HEK293 (cell line): ENCODE measurements around the gene SERPINA3.

ENCODE experiments used
- CTCF ChIA-PET: fragments of 350-600 bp; formaldehyde crosslinking; extraction: SDS; loops from one replicate; lab custom pipeline; 2021; ENCODE audit warnings: antibody characterized with exemption; lab: Yijun Ruan, JAX
- POLR2A ChIA-PET: fragments of 300-600 bp; formaldehyde crosslinking; extraction: SDS; loops from one replicate; lab custom pipeline; 2020; ENCODE audit warnings: antibody characterized with exemption, inconsistent platforms; lab: Yijun Ruan, JAX
- H3K27ac ChIP-seq: fragments of 200-500 bp; sonication (Bioruptor generic); 2 replicates; pipeline ENCODE4 v1.5.1; 2014; ENCODE audit warnings: low read depth, low read length, control low read depth, inconsistent platforms; ENCODE audit errors: extremely low read depth
- H3K36me3 ChIP-seq, 2 experiments: fragments of 200-500 bp in 1 of 2; sonication (Bioruptor generic) in 1 of 2; 1 replicate in 1 of 2; 2 replicates in 1 of 2; pipeline ENCODE4 v1.5.1; 2014 to 2017; ENCODE audit warnings: inconsistent platforms in 2 of 2, low read length in 2 of 2; ENCODE audit not compliant: control insufficient read depth in 2 of 2, insufficient read depth in 1 of 2
- H3K4me1 ChIP-seq: fragments of 200-500 bp; sonication (Bioruptor generic); 2 replicates; pipeline ENCODE4 v1.5.1; 2014; ENCODE audit warnings: mild to moderate bottlenecking, low read length, inconsistent platforms; ENCODE audit not compliant: control insufficient read depth, insufficient read depth
- H3K4me3 ChIP-seq: 2 replicates; pipeline ENCODE4 v1.5.1; 2011; ENCODE audit warnings: low read depth, mild to moderate bottlenecking, control low read depth, low read length, moderate library complexity
- H3K9me3 ChIP-seq: fragments of 200-500 bp; sonication (Bioruptor generic); 2 replicates; pipeline ENCODE4 v1.5.1; 2014; ENCODE audit warnings: low read depth, low read length, inconsistent platforms; ENCODE audit not compliant: control insufficient read depth, insufficient read depth
- BCL11B ChIP-seq: fragments of 450-650 bp; formaldehyde crosslinking; IDR thresholded peaks from 2 replicates; pipeline ENCODE4 v1.5.1; 2016; ENCODE audit warnings: low read depth, missing biosample characterization, missing genetic modification characterization
- KLF17 ChIP-seq: fragments of 450-650 bp; formaldehyde crosslinking; IDR thresholded peaks from 2 replicates; pipeline ENCODE4 v1.5.1; 2016; ENCODE audit warnings: missing biosample characterization, missing genetic modification characterization
- MZF1 ChIP-seq: fragments of 450-650 bp; formaldehyde crosslinking; IDR thresholded peaks from 2 replicates; pipeline ENCODE4 v1.5.1; 2017; ENCODE audit warnings: missing biosample characterization, missing genetic modification characterization, borderline replicate concordance
- REPIN1 ChIP-seq: fragments of 450-650 bp; formaldehyde crosslinking; IDR thresholded peaks from 2 replicates; pipeline ENCODE4 v1.5.1; 2017; ENCODE audit warnings: missing biosample characterization, missing genetic modification characterization, low read depth
- ZBTB8A ChIP-seq: fragments of 450-650 bp; formaldehyde crosslinking; IDR thresholded peaks from 2 replicates; pipeline ENCODE4 v1.5.1; 2016; ENCODE audit warnings: missing biosample characterization, missing genetic modification characterization
- ZEB2 ChIP-seq: fragments of 450-650 bp; formaldehyde crosslinking; IDR thresholded peaks from 2 replicates; pipeline ENCODE4 v1.5.1; 2016; ENCODE audit warnings: missing biosample characterization, missing genetic modification characterization
- ZFHX2 ChIP-seq: fragments of 450-650 bp; formaldehyde crosslinking; conservative IDR thresholded peaks from 2 replicates; pipeline ENCODE4 v1.5.1; 2016; ENCODE audit warnings: missing biosample characterization, missing genetic modification characterization
- ZFP41 ChIP-seq: fragments of 450-650 bp; formaldehyde crosslinking; IDR thresholded peaks from 2 replicates; pipeline ENCODE4 v1.5.1; 2016; ENCODE audit warnings: missing biosample characterization, missing genetic modification characterization, borderline replicate concordance
- ZFP69B ChIP-seq: fragments of 450-650 bp; formaldehyde crosslinking; IDR thresholded peaks from 2 replicates; pipeline ENCODE4 v1.5.1; 2016; ENCODE audit warnings: missing biosample characterization, missing genetic modification characterization
- ZNF112 ChIP-seq: fragments of 450-650 bp; formaldehyde crosslinking; IDR thresholded peaks from 2 replicates; pipeline ENCODE4 v1.5.0; 2017; ENCODE audit warnings: missing biosample characterization, missing genetic modification characterization
- ZNF114 ChIP-seq: fragments of 450-650 bp; formaldehyde crosslinking; IDR thresholded peaks from 2 replicates; pipeline ENCODE4 v1.5.0; 2017; ENCODE audit warnings: missing biosample characterization, missing genetic modification characterization
- ZNF146 ChIP-seq: fragments of 450-650 bp; formaldehyde crosslinking; IDR thresholded peaks from 2 replicates; pipeline ENCODE4 v1.5.1; 2016; ENCODE audit warnings: missing biosample characterization, missing genetic modification characterization
- ZNF169 ChIP-seq: fragments of 450-650 bp; formaldehyde crosslinking; IDR thresholded peaks from 2 replicates; pipeline ENCODE4 v1.5.1; 2016; ENCODE audit warnings: missing biosample characterization, missing genetic modification characterization
- ZNF202 ChIP-seq: fragments of 450-650 bp; formaldehyde crosslinking; IDR thresholded peaks from 2 replicates; pipeline ENCODE4 v1.5.1; 2016; ENCODE audit warnings: missing biosample characterization, missing genetic modification characterization, borderline replicate concordance
- ZNF239 ChIP-seq: fragments of 450-650 bp; formaldehyde crosslinking; IDR thresholded peaks from 2 replicates; pipeline ENCODE4 v1.5.1; 2016; ENCODE audit warnings: missing biosample characterization, missing genetic modification characterization
- ZNF335 ChIP-seq: fragments of 450-650 bp; formaldehyde crosslinking; conservative IDR thresholded peaks from 2 replicates; pipeline ENCODE4 v1.5.1; 2016; ENCODE audit warnings: missing biosample characterization, missing genetic modification characterization
- ZNF350 ChIP-seq: fragments of 450-650 bp; formaldehyde crosslinking; IDR thresholded peaks from 2 replicates; pipeline ENCODE4 v1.5.0; 2017; ENCODE audit warnings: missing biosample characterization, mild to moderate bottlenecking, missing genetic modification characterization
- ZNF394 ChIP-seq: fragments of 450-650 bp; formaldehyde crosslinking; IDR thresholded peaks from 2 replicates; pipeline ENCODE4 v1.5.1; 2016; ENCODE audit warnings: missing biosample characterization, missing genetic modification characterization, mild to moderate bottlenecking, moderate library complexity, borderline replicate concordance
- ZNF416 ChIP-seq: fragments of 450-650 bp; formaldehyde crosslinking; IDR thresholded peaks from 2 replicates; pipeline ENCODE4 v1.5.1; 2016; ENCODE audit warnings: missing biosample characterization, missing genetic modification characterization
- ZNF433 ChIP-seq: fragments of 450-650 bp; formaldehyde crosslinking; IDR thresholded peaks from 2 replicates; pipeline ENCODE4 v1.5.1; 2016; ENCODE audit warnings: missing biosample characterization, missing genetic modification characterization, low read depth
- ZNF473 ChIP-seq: fragments of 450-650 bp; formaldehyde crosslinking; IDR thresholded peaks from 2 replicates; pipeline ENCODE4 v1.5.1; 2017; ENCODE audit warnings: missing biosample characterization, missing genetic modification characterization
- ZNF510 ChIP-seq: fragments of 450-650 bp; formaldehyde crosslinking; IDR thresholded peaks from 2 replicates; pipeline ENCODE4 v1.5.1; 2018; ENCODE audit warnings: mild to moderate bottlenecking, missing genetic modification characterization, missing biosample characterization; ENCODE audit not compliant: insufficient replicate concordance
- ZNF548 ChIP-seq: fragments of 450-650 bp; formaldehyde crosslinking; IDR thresholded peaks from 2 replicates; pipeline ENCODE4 v1.5.1; 2016; ENCODE audit warnings: missing biosample characterization, missing genetic modification characterization
- ZNF692 ChIP-seq: fragments of 450-650 bp; formaldehyde crosslinking; IDR thresholded peaks from 2 replicates; pipeline ENCODE4 v1.5.1; 2016; ENCODE audit warnings: missing biosample characterization, missing genetic modification characterization
- ZNF701 ChIP-seq: fragments of 450-650 bp; formaldehyde crosslinking; IDR thresholded peaks from 2 replicates; pipeline ENCODE4 v1.5.1; 2016; ENCODE audit warnings: missing biosample characterization, missing genetic modification characterization
- ZXDB ChIP-seq: fragments of 450-650 bp; formaldehyde crosslinking; IDR thresholded peaks from 2 replicates; pipeline ENCODE4 v1.5.1; 2016; ENCODE audit warnings: missing biosample characterization, missing genetic modification characterization

The SERPINA3 gene

GRCh38 chr14:94643316-94644101, 31.3 kb downstream of the SERPINA3 start:
- TF ChIP-seq BCL11B (tag by site-specific recombination) (no peak), ZNF433 (tag by site-specific recombination) (0 out of 2 replicates have a peak, but pooled peaks have one; percentile 5)
- CTCF ChIA-PET, result no interaction called here
- no peak overlapping the region for H3K27ac ChIP-seq
- no peaks in the 10 kb centered on the region for H3K4me1 ChIP-seq
- H3K9me3 ChIP-seq, result no peaks in the 10 kb centered on the region
- H3K4me3 ChIP-seq, result no peak overlapping the region
- H3K36me3 ChIP-seq, result no peaks in the 10 kb centered on the region
- POLR2A ChIA-PET, result no interaction called here

DNA sequence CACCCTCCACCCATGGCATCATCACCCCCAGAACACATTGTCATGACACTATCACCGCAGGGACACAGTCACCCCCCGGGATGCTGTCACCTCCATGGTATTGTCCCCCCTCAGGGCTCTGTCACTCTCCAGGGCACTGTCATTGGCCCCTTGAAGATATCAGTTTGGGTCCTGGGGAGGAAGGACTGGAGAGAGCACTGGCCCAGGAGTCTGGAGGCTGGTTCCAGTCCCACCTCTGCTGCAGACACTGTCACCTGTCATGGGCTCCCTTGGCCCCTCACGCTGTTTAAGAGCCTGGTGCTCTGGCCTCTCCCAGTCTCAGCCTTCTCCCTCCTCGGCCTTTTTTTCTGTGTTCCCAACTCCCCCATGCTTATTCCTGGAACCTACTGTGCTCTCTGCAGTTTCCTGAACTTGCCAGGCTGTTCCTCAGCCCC, 31.9 kb downstream of the SERPINA3 start:
- H3K27ac ChIP-seq, result no peak overlapping the region
- no peaks in the 10 kb centered on the region for H3K4me1 ChIP-seq
- POLR2A ChIA-PET, result no interaction called here
- no peak overlapping the region for H3K4me3 ChIP-seq
- H3K9me3 ChIP-seq, result no peaks in the 10 kb centered on the region
- TF ChIP-seq ZNF510 (tag by site-specific recombination), result no peak
- no peak for TF ChIP-seq ZFHX2 (tag by site-specific recombination)
- no peak for TF ChIP-seq ZNF350
- TF ChIP-seq KLF17 (tag by site-specific recombination), result no peak
- no peak for TF ChIP-seq ZFP69B (tag by site-specific recombination)
- no peak for TF ChIP-seq ZEB2 (tag by site-specific recombination)
- TF ChIP-seq ZNF701 (tag by site-specific recombination), result no peak
- no peak for TF ChIP-seq ZXDB (tag by site-specific recombination)
- CTCF ChIA-PET, result no interaction called here
- no peaks in the 10 kb centered on the region for H3K36me3 ChIP-seq

GRCh38 chr14:94646066-94646465, 33.9 kb downstream of the SERPINA3 start:
- Histone ChIP-seq H3K4me3 (no peak overlapping the region), H3K4me1 (no peaks in the 10 kb centered on the region), H3K27ac (no peak overlapping the region), H3K9me3 (no peaks in the 10 kb centered on the region), H3K36me3 (no peaks in the 10 kb centered on the region)
- POLR2A ChIA-PET, result no interaction called here
- CTCF ChIA-PET, result interaction anchor here (0.8 kb wide), 1 partner anchor 34 kb away, joined by 3 read pairs; no protein-coding TSS in a partner anchor
- TF ChIP-seq ZNF114 (tag by site-specific recombination) (no peak), ZBTB8A (tag by site-specific recombination) (no peak), ZNF548 (no peak), ZNF146 (no peak), ZNF239 (tag by site-specific recombination) (no peak), MZF1 (no peak), ZNF394 (tag by site-specific recombination) (no peak), ZNF692 (tag by site-specific recombination) (no peak), ZNF335 (tag by site-specific recombination) (no peak), ZNF202 (tag by site-specific recombination) (no peak), ZNF701 (tag by site-specific recombination) (no peak), ZNF112 (no peak), ZNF416 (tag by site-specific recombination) (no peak), ZNF473 (no peak), ZNF169 (tag by site-specific recombination) (no peak), ZFP41 (no peak), REPIN1 (tag by site-specific recombination) (no peak)
